Mesenchymal stem cell (in vitro differentiated cells and primary cell): Measurements from ENCODE around the gene PLAC1.

ENCODE experiments used
- DNase-seq: peaks from one replicate; pipeline ENCODE4 v3.0.0-alpha.2; 2013
- H2AFZ ChIP-seq: one replicate; pipeline ENCODE4 v1.6.1; 2013; ENCODE audit warnings: low read depth, mild to moderate bottlenecking, control low read depth, inconsistent platforms, low read length, moderate library complexity
- H2AK5ac ChIP-seq: 2 replicates; pipeline ENCODE4 v1.6.1; 2013; ENCODE audit warnings: low read length, moderate library complexity, mild to moderate bottlenecking, inconsistent platforms; ENCODE audit not compliant: severe bottlenecking
- H2BK120ac ChIP-seq: one replicate; pipeline ENCODE4 v1.6.1; 2013; ENCODE audit warnings: low read depth, mild to moderate bottlenecking, inconsistent platforms, low read length, moderate library complexity
- H2BK12ac ChIP-seq, 2 experiments: one replicate each; pipeline ENCODE4 v1.6.1; 2013; ENCODE audit warnings: inconsistent platforms in 2 of 2, low read length in 2 of 2, mild to moderate bottlenecking in 2 of 2, moderate library complexity in 2 of 2, control low read depth in 1 of 2
- H2BK15ac ChIP-seq: one replicate; pipeline ENCODE4 v1.6.1; 2013; ENCODE audit warnings: mild to moderate bottlenecking, low read depth, inconsistent platforms; ENCODE audit not compliant: poor library complexity, severe bottlenecking
- H2BK5ac ChIP-seq: 2 replicates; pipeline ENCODE4 v1.6.1; 2013; ENCODE audit warnings: low read depth, mild to moderate bottlenecking, low read length, control low read depth, inconsistent platforms; ENCODE audit not compliant: poor library complexity, severe bottlenecking
- H3K14ac ChIP-seq, 2 experiments: one replicate each; pipeline ENCODE4 v1.6.1; 2013; ENCODE audit warnings: inconsistent platforms in 2 of 2, low read length in 2 of 2, control low read depth in 1 of 2, mild to moderate bottlenecking in 1 of 2, moderate library complexity in 1 of 2
- H3K18ac ChIP-seq, 2 experiments: one replicate each; pipeline ENCODE4 v1.6.1; 2013; ENCODE audit warnings: inconsistent platforms in 2 of 2, low read length in 2 of 2, control low read depth in 1 of 2, low read depth in 1 of 2, mild to moderate bottlenecking in 1 of 2
- H3K23ac ChIP-seq, 2 experiments: one replicate each; pipeline ENCODE4 v1.6.1; 2013; ENCODE audit warnings: inconsistent platforms in 2 of 2, low read length in 2 of 2, mild to moderate bottlenecking in 2 of 2, moderate library complexity in 2 of 2, control low read depth in 1 of 2
- H3K27ac ChIP-seq: 2 replicates; pipeline ENCODE4 v1.5.1; 2013; ENCODE audit warnings: mild to moderate bottlenecking, moderate library complexity, low read length, control low read depth, inconsistent platforms; ENCODE audit not compliant: poor library complexity, severe bottlenecking
- H3K27me3 ChIP-seq, 2 experiments: 2 replicates each; pipeline versions ENCODE4 v1.6.1 to v1.7.0; 2013; ENCODE audit warnings: low read length in 2 of 2, mild to moderate bottlenecking in 2 of 2, moderate library complexity in 2 of 2, control low read depth in 1 of 2, inconsistent platforms in 1 of 2; ENCODE audit not compliant: control insufficient read depth in 1 of 2, insufficient read depth in 1 of 2
- H3K36me3 ChIP-seq, 2 experiments: 2 replicates each; pipeline versions ENCODE4 v1.6.1 to v1.7.0; 2013; ENCODE audit warnings: low read length in 2 of 2, control low read depth in 1 of 2, inconsistent platforms in 1 of 2, low read depth in 1 of 2, mild to moderate bottlenecking in 1 of 2; ENCODE audit not compliant: insufficient read depth in 2 of 2, control insufficient read depth in 1 of 2
- H3K4ac ChIP-seq, 2 experiments: one replicate each; pipeline ENCODE4 v1.6.1; 2013; ENCODE audit warnings: inconsistent platforms in 2 of 2, low read length in 2 of 2, mild to moderate bottlenecking in 2 of 2, moderate library complexity in 2 of 2, control low read depth in 1 of 2, low read depth in 1 of 2
- H3K4me1 ChIP-seq: 2 replicates; pipeline ENCODE4 v1.6.1; 2013; ENCODE audit warnings: low read depth, low read length, control low read depth; ENCODE audit not compliant: control insufficient read depth, insufficient read depth
- H3K4me2 ChIP-seq: 2 replicates; pipeline ENCODE4 v1.6.1; 2013; ENCODE audit warnings: low read length, mild to moderate bottlenecking, inconsistent platforms; ENCODE audit not compliant: poor library complexity, severe bottlenecking
- H3K4me3 ChIP-seq, 2 experiments: 2 replicates each; pipeline versions ENCODE4 v1.5.1 to v1.7.0; 2013; ENCODE audit warnings: low read length in 2 of 2, mild to moderate bottlenecking in 2 of 2, control low read depth in 1 of 2, low read depth in 1 of 2; ENCODE audit not compliant: insufficient read depth in 1 of 2
- H3K79me1 ChIP-seq: replicated peaks from 2 replicates; pipeline ENCODE4 v1.6.1; 2013; ENCODE audit warnings: mild to moderate bottlenecking, control low read depth, low read length, inconsistent platforms; ENCODE audit not compliant: poor library complexity, severe bottlenecking
- H3K9ac ChIP-seq: 2 replicates; pipeline ENCODE4 v1.7.0; 2013; ENCODE audit warnings: mild to moderate bottlenecking, low read length, moderate library complexity
- H3K9me3 ChIP-seq: 2 replicates; pipeline ENCODE4 v1.7.0; 2013; ENCODE audit warnings: mild to moderate bottlenecking, low read length; ENCODE audit not compliant: control insufficient read depth
- H4K8ac ChIP-seq: one replicate; pipeline ENCODE4 v1.6.1; 2013; ENCODE audit warnings: inconsistent platforms, mild to moderate bottlenecking, low read length, moderate library complexity
- H4K91ac ChIP-seq: one replicate; pipeline ENCODE4 v1.6.1; 2013; ENCODE audit warnings: mild to moderate bottlenecking, low read length, inconsistent platforms
- WGBS: methylation state at CpG from one replicate; pipeline ENCODE4 v1.1.7; 2013; ENCODE audit warnings: mixed read lengths; 5-methylcytosine and 5-hydroxymethylcytosine counted together

The PLAC1 gene

GRCh38 chrX:134570899-134571298 is 87.4 kb downstream of the PLAC1 start:
- H2BK120ac ChIP-seq = no peak overlapping the region
- H2BK15ac ChIP-seq = no peak overlapping the region
- no peak overlapping the region for H4K8ac ChIP-seq
- H3K14ac ChIP-seq = no peak overlapping the region
- H3K18ac ChIP-seq = no peak overlapping the region
- no CpG with 5 or more reads among the region's 2 CpGs for WGBS
- H3K4me3 ChIP-seq = no peak overlapping the region
- no peaks in the 10 kb centered on the region for H3K79me1 ChIP-seq
- H4K91ac ChIP-seq = no peak overlapping the region
- no peak overlapping the region for H3K4ac ChIP-seq
- no peaks in the 10 kb centered on the region for H3K4me1 ChIP-seq
- H2AK5ac ChIP-seq = no peak overlapping the region
- no peaks in the 10 kb centered on the region for H3K9me3 ChIP-seq
- no peak overlapping the region for H3K27ac ChIP-seq
- H3K9ac ChIP-seq = no peak overlapping the region
- no peak overlapping the region for H3K4me2 ChIP-seq
- H3K36me3 ChIP-seq = no peaks in the 10 kb centered on the region
- no peak overlapping the region for H2BK12ac ChIP-seq
- peak; percentile 49 for DNase-seq
- no peak overlapping the region for H2AFZ ChIP-seq
- no peak overlapping the region for H2BK5ac ChIP-seq
- no peak overlapping the region for H3K23ac ChIP-seq
- peaks cover 0 to 27% of the 10 kb centered on the region in 2 experiments for H3K27me3 ChIP-seq

GRCh38 chrX:134570509-134570846 is 87.8 kb downstream of the PLAC1 start:
- H3K9ac ChIP-seq = no peak overlapping the region
- no peak overlapping the region for H3K4me2 ChIP-seq
- no peak overlapping the region for H3K14ac ChIP-seq
- no peak overlapping the region for H3K23ac ChIP-seq
- H3K18ac ChIP-seq = peak overlapping the region; percentile 73 to 79
- H3K4ac ChIP-seq = peak overlapping the region in 1 of 2 experiments; percentile 64
- no peaks in the 10 kb centered on the region for H3K79me1 ChIP-seq
- H2AK5ac ChIP-seq = no peak overlapping the region
- no peak overlapping the region for H2BK5ac ChIP-seq
- no peak overlapping the region for H2AFZ ChIP-seq
- WGBS = 20% methylated on average over 3 of the region's 3 CpGs
- H4K8ac ChIP-seq = no peak overlapping the region
- H3K4me3 ChIP-seq = no peak overlapping the region
- peaks cover 0 to 27% of the 10 kb centered on the region in 2 experiments for H3K27me3 ChIP-seq
- H2BK15ac ChIP-seq = no peak overlapping the region
- H4K91ac ChIP-seq = no peak overlapping the region
- H2BK120ac ChIP-seq = peak overlapping the region; percentile 5
- no peaks in the 10 kb centered on the region for H3K9me3 ChIP-seq
- no peaks in the 10 kb centered on the region for H3K4me1 ChIP-seq
- H3K27ac ChIP-seq = no peak overlapping the region
- DNase-seq = peak; percentile 16
- no peaks in the 10 kb centered on the region for H3K36me3 ChIP-seq
- H2BK12ac ChIP-seq = peak overlapping the region in 1 of 2 experiments; percentile 71

GRCh38 chrX:134569306-134569705 is 89.0 kb downstream of the PLAC1 start:
- Histone ChIP-seq H3K27me3 (peaks cover 0 to 28% of the 10 kb centered on the region in 2 experiments), H2BK120ac (no peak overlapping the region), H3K79me1 (no peaks in the 10 kb centered on the region), H3K9me3 (no peaks in the 10 kb centered on the region), H3K27ac (no peak overlapping the region), H2BK15ac (no peak overlapping the region), H3K9ac (no peak overlapping the region), H3K4me2 (no peak overlapping the region), H3K14ac (no peak overlapping the region), H3K18ac (no peak overlapping the region), H3K4me3 (no peak overlapping the region), H4K8ac (no peak overlapping the region), H3K36me3 (no peaks in the 10 kb centered on the region), H2BK12ac (no peak overlapping the region), H2BK5ac (no peak overlapping the region), H3K4ac (no peak overlapping the region), H3K4me1 (no peaks in the 10 kb centered on the region), H2AK5ac (no peak overlapping the region), H2AFZ (no peak overlapping the region), H3K23ac (no peak overlapping the region), H4K91ac (no peak overlapping the region)
- 79% methylated on average over 2 of the region's 3 CpGs for WGBS
- DNase-seq = no peak

GRCh38 chrX:134568285-134569016 is 89.8 kb downstream of the PLAC1 start:
- Histone ChIP-seq H2BK12ac (no peak overlapping the region), H3K14ac (no peak overlapping the region), H3K23ac (no peak overlapping the region), H3K36me3 (no peaks in the 10 kb centered on the region), H3K27me3 (peaks cover 0 to 20% of the 10 kb centered on the region in 2 experiments), H4K8ac (no peak overlapping the region), H3K4me3 (no peak overlapping the region), H3K27ac (no peak overlapping the region), H3K4me2 (no peak overlapping the region), H2BK120ac (no peak overlapping the region), H3K9me3 (no peaks in the 10 kb centered on the region), H3K18ac (no peak overlapping the region), H2AFZ (no peak overlapping the region), H3K4me1 (no peaks in the 10 kb centered on the region), H3K4ac (no peak overlapping the region), H2BK15ac (no peak overlapping the region), H4K91ac (no peak overlapping the region), H3K9ac (no peak overlapping the region), H2AK5ac (no peak overlapping the region), H3K79me1 (no peaks in the 10 kb centered on the region), H2BK5ac (no peak overlapping the region)
- 76% methylated on average over 6 of the region's 8 CpGs for WGBS
- DNase-seq = no peak
